GM12892 (cell line): ENCODE results near the gene APCDD1.

Experiments
- POLR2A ChIP-seq: IDR thresholded peaks from 2 replicates; pipeline ENCODE4 v1.6.1; 2011; ENCODE audit warnings: low read depth, low read length, control low read depth
- POLR2AphosphoS5 ChIP-seq: IDR thresholded peaks from 2 replicates; pipeline ENCODE4 v1.6.1; 2011; ENCODE audit warnings: low read depth, low read length, control low read depth

DNA sequence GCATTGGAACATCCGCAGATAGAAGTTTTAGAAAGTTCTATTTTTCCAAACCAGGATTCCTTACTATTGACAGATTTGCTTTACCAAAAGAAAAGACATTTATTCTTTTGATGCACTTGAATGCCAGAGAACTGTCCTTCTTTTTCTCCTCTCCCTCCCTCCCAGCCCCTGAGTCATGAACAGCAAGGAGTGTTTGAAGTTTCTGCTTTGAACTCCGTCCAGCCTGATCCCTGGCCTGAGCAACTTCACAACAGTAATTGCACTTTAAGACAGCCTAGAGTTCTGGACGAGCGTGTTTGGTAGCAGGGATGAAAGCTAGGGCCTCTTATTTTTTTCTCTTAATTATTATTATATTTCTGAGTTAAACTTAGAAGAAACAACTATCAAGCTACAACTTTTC lies 33.6 kb downstream of the APCDD1 start:
- no peak for TF ChIP-seq POLR2A
- TF ChIP-seq POLR2AphosphoS5, result no peak
